ENCODE results near the gene ENTR1.

Gene ENTR1

GRCh38 chr9:136386018-136386417, 24.4 kb downstream of the ENTR1 start:
- Histone ChIP-seq H3K79me2 (ENCODE audit: control insufficient read depth, low read length) (no peaks in the 10 kb centered on the region), H3K9me2 (replicated peaks; ENCODE audit: control insufficient read depth, low read length) (no peaks in the 10 kb centered on the region), H3K4me3 (ENCODE audit: low read length) (no peak overlapping the region), H3F3A (ENCODE audit: control insufficient read depth, insufficient read depth) (no peaks in the 10 kb centered on the region), H3K27me3 (ENCODE audit: control insufficient read depth, low read length) (no peaks in the 10 kb centered on the region), H3K27ac (ENCODE audit: low read depth, low read length) (no peak overlapping the region), H3K4me1 (ENCODE audit: control insufficient read depth, low read length) (no peaks in the 10 kb centered on the region), H3K9me3 (ENCODE audit: control insufficient read depth, insufficient read depth, low read length) (no peaks in the 10 kb centered on the region), H3K36me3 (ENCODE audit: control insufficient read depth, low read length) (peaks cover 77% of the 10 kb centered on the region), H4K20me1 (ENCODE audit: control insufficient read depth, insufficient read depth, low read depth, low read length) (no peaks in the 10 kb centered on the region), H3K4me2 (ENCODE audit: low read length) (no peak overlapping the region)
- no peak for TF ChIP-seq EZH2phosphoT487 (IDR thresholded peaks at IDR 0.05; ENCODE audit: borderline replicate concordance, low read length)
- TF ChIP-seq CTCF (IDR thresholded peaks at IDR 0.05; ENCODE audit: low read depth, low read length, poor library complexity, severe bottlenecking): no peak

GRCh38 chr9:136385015-136385414, 25.4 kb downstream of the ENTR1 start:
- Histone ChIP-seq H3F3A (ENCODE audit: control insufficient read depth, insufficient read depth) (no peaks in the 10 kb centered on the region), H3K9me2 (replicated peaks; ENCODE audit: control insufficient read depth, low read length) (no peaks in the 10 kb centered on the region), H3K4me2 (ENCODE audit: low read length) (no peak overlapping the region), H3K9me3 (ENCODE audit: control insufficient read depth, insufficient read depth, low read length) (no peaks in the 10 kb centered on the region), H3K4me1 (ENCODE audit: control insufficient read depth, low read length) (no peaks in the 10 kb centered on the region), H3K36me3 (ENCODE audit: control insufficient read depth, low read length) (peaks cover 82% of the 10 kb centered on the region), H3K79me2 (ENCODE audit: control insufficient read depth, low read length) (no peaks in the 10 kb centered on the region), H3K4me3 (ENCODE audit: low read length) (no peak overlapping the region), H3K27me3 (ENCODE audit: control insufficient read depth, low read length) (no peaks in the 10 kb centered on the region), H4K20me1 (ENCODE audit: control insufficient read depth, insufficient read depth, low read depth, low read length) (no peaks in the 10 kb centered on the region), H3K27ac (ENCODE audit: low read depth, low read length) (no peak overlapping the region)
- TF ChIP-seq CTCF (IDR thresholded peaks at IDR 0.05; ENCODE audit: low read depth, low read length, poor library complexity, severe bottlenecking) (no peak), EZH2phosphoT487 (IDR thresholded peaks at IDR 0.05; ENCODE audit: borderline replicate concordance, low read length) (no peak)

- no peaks in the 10 kb centered on the region for H3K27me3 ChIP-seq (ENCODE audit: control insufficient read depth, low read length)
- no peaks in the 10 kb centered on the region for H3K9me3 ChIP-seq (ENCODE audit: control insufficient read depth, insufficient read depth, low read length)
- no peak overlapping the region for H3K4me2 ChIP-seq (ENCODE audit: low read length)
- H3K9me2 ChIP-seq (replicated peaks; ENCODE audit: control insufficient read depth, low read length): no peaks in the 10 kb centered on the region
- no peak overlapping the region for H3K4me3 ChIP-seq (ENCODE audit: low read length)
- no peaks in the 10 kb centered on the region for H3K4me1 ChIP-seq (ENCODE audit: control insufficient read depth, low read length)
- H3F3A ChIP-seq (ENCODE audit: control insufficient read depth, insufficient read depth): no peaks in the 10 kb centered on the region
- no peaks in the 10 kb centered on the region for H3K79me2 ChIP-seq (ENCODE audit: control insufficient read depth, low read length)
- TF ChIP-seq EZH2phosphoT487 (IDR thresholded peaks at IDR 0.05; ENCODE audit: borderline replicate concordance, low read length) (no peak), CTCF (IDR thresholded peaks at IDR 0.05; ENCODE audit: low read depth, low read length, poor library complexity, severe bottlenecking) (no peak)
- peaks cover 80% of the 10 kb centered on the region for H3K36me3 ChIP-seq (ENCODE audit: control insufficient read depth, low read length)
- no peaks in the 10 kb centered on the region for H4K20me1 ChIP-seq (ENCODE audit: control insufficient read depth, insufficient read depth, low read depth, low read length)
- H3K27ac ChIP-seq (ENCODE audit: low read depth, low read length): no peak overlapping the region
Observed at GRCh38 chr9:136383436-136383835, 27.0 kb downstream of the ENTR1 start.

All from DOHH2 (cell line).